Neural crest cell (in vitro differentiated cells): ENCODE measurements around the gene CCNY. TPM values are rescaled to one million over a fixed set of nuclear protein-coding genes. Genes with fewer than 3 reads are reported as not detected.
A peak's percentile ranks its signal among the peaks of the same experiment; 100 is the strongest.

Source experiments
- DNase-seq: peaks from one replicate; pipeline ENCODE4 v3.0.0; 2021; ENCODE audit warnings: low read depth, mixed read lengths, low spot score
- H3K27ac Mint-ChIP-seq: one replicate; pipeline ENCODE4 v1.8.0; 2021; ENCODE audit warnings: mild to moderate bottlenecking, mixed read lengths; ENCODE audit not compliant: unreplicated experiment
- H3K27me3 Mint-ChIP-seq: 2 replicates; pipeline ENCODE4 v1.8.0; 2021; ENCODE audit warnings: low read depth, mild to moderate bottlenecking, mixed read lengths
- H3K36me3 Mint-ChIP-seq: 2 replicates; pipeline ENCODE4 v1.8.0; 2021; ENCODE audit warnings: low read depth, mild to moderate bottlenecking, mixed read lengths
- H3K4me1 Mint-ChIP-seq: 2 replicates; pipeline ENCODE4 v1.8.0; 2021; ENCODE audit warnings: mixed read lengths
- H3K4me3 Mint-ChIP-seq: one replicate; pipeline ENCODE4 v1.8.0; 2021; ENCODE audit warnings: mild to moderate bottlenecking, mixed read lengths
- H3K9me3 Mint-ChIP-seq: 2 replicates; pipeline ENCODE4 v1.8.0; 2021; ENCODE audit warnings: mixed read lengths
- CTCF ChIP-seq: fragments of 200-600 bp; sonication (generic); conservative IDR thresholded peaks from 2 replicates; pipeline ENCODE4 v1.5.0; 2021; ENCODE audit warnings: antibody characterized with exemption, mild to moderate bottlenecking
- total RNA-seq: library from RNA; stranded (reverse); gene quantifications from 2 replicates; pipeline ENCODE4 v1.2.1, GENCODE V29; 2021

Gene CCNY
- total RNA-seq, 1 donor from 2014 or later: 57.0 TPM

GRCh38 chr10:35592441-35592840 is 256.1 kb downstream of the CCNY start:
- no peak for TF ChIP-seq CTCF
- Mint-ChIP-seq H3K9me3 (peaks cover 5% of the 10 kb centered on the region), H3K27me3 (peaks cover 3% of the 10 kb centered on the region), H3K4me1 (no peaks in the 10 kb centered on the region), H3K4me3 (no peak overlapping the region), H3K27ac (no peak overlapping the region), H3K36me3 (no peaks in the 10 kb centered on the region)
- no peak for DNase-seq

GRCh38 chr10:35594115-35595079 is 258.1 kb downstream of the CCNY start:
- no peak for DNase-seq
- no peaks in the 10 kb centered on the region for H3K4me1 Mint-ChIP-seq
- H3K9me3 Mint-ChIP-seq: peaks cover 5% of the 10 kb centered on the region
- H3K4me3 Mint-ChIP-seq: no peak overlapping the region
- TF ChIP-seq CTCF: no peak
- no peaks in the 10 kb centered on the region for H3K36me3 Mint-ChIP-seq
- H3K27me3 Mint-ChIP-seq: no peaks in the 10 kb centered on the region
- no peak overlapping the region for H3K27ac Mint-ChIP-seq

- H3K9me3 Mint-ChIP-seq: peaks cover 5% of the 10 kb centered on the region
- H3K27ac Mint-ChIP-seq: no peak overlapping the region
- no peaks in the 10 kb centered on the region for H3K36me3 Mint-ChIP-seq
- no peak for DNase-seq
- H3K4me3 Mint-ChIP-seq: no peak overlapping the region
- H3K27me3 Mint-ChIP-seq: no peaks in the 10 kb centered on the region
- no peaks in the 10 kb centered on the region for H3K4me1 Mint-ChIP-seq
- TF ChIP-seq CTCF: no peak
Measured at GRCh38 chr10:35595106-35595505, 258.8 kb downstream of the CCNY start.

- peaks cover 2% of the 10 kb centered on the region for H3K9me3 Mint-ChIP-seq
- no peak overlapping the region for H3K27ac Mint-ChIP-seq
- H3K36me3 Mint-ChIP-seq: no peaks in the 10 kb centered on the region
- no peak for DNase-seq
- H3K4me1 Mint-ChIP-seq: no peaks in the 10 kb centered on the region
- peaks cover 3% of the 10 kb centered on the region for H3K27me3 Mint-ChIP-seq
- H3K4me3 Mint-ChIP-seq: no peak overlapping the region
- peak; percentile 47 for TF ChIP-seq CTCF
Measured at GRCh38 chr10:35598379-35598778, 262.1 kb downstream of the CCNY start.

- TF ChIP-seq CTCF: no peak
- Mint-ChIP-seq H3K4me3 (no peak overlapping the region), H3K36me3 (no peaks in the 10 kb centered on the region), H3K9me3 (peaks cover 4% of the 10 kb centered on the region), H3K27me3 (peaks cover 3% of the 10 kb centered on the region), H3K27ac (no peak overlapping the region), H3K4me1 (no peaks in the 10 kb centered on the region)
- DNase-seq: no peak
Measured at GRCh38 chr10:35600193-35600592, 263.9 kb downstream of the CCNY start.
